MCF 10A (cell line): ENCODE data around the gene HOXA1. TPM values are rescaled to one million over a fixed set of nuclear protein-coding genes. Genes with fewer than 3 reads are reported as not detected.
A peak's percentile ranks its signal among the peaks of the same experiment; 100 is the strongest.

Source experiments
- BruUV-seq: library from RNA; stranded (reverse); fragments of 400-500 nt; replicated peaks from 2 replicates; lab custom pipeline; 2021; lab: Mats Ljungman, UMichigan
- CTCF ChIA-PET: fragments of 300-600 bp; sonication (Branson Sonifier 250); formaldehyde crosslinking; extraction: SDS; loops from one replicate; lab custom pipeline; 2021; ENCODE audit warnings: antibody characterized with exemption, inconsistent platforms; lab: Yijun Ruan, JAX
- POLR2A ChIA-PET: fragments of 300-600, 350-650 bp; sonication (Branson Sonifier 250); formaldehyde crosslinking; extraction: SDS; loops from one replicate; lab custom pipeline; 2020; ENCODE audit warnings: antibody characterized with exemption, inconsistent platforms; lab: Yijun Ruan, JAX
- DNase-seq: peaks from one replicate; pipeline ENCODE4 v3.0.0-alpha.2; 2018; ENCODE audit not compliant: unreplicated experiment
- H3K27ac Mint-ChIP-seq: one replicate; pipeline ENCODE4 v1.8.0; 2022; ENCODE audit warnings: mild to moderate bottlenecking, low read depth, mixed read lengths; ENCODE audit not compliant: unreplicated experiment
- H3K27me3 Mint-ChIP-seq: one replicate; pipeline ENCODE4 v1.8.0; 2022; ENCODE audit warnings: mixed read lengths; ENCODE audit not compliant: insufficient read depth, unreplicated experiment
- H3K36me3 Mint-ChIP-seq: one replicate; pipeline ENCODE4 v1.8.0; 2022; ENCODE audit warnings: mild to moderate bottlenecking, moderate library complexity, mixed read lengths; ENCODE audit not compliant: insufficient read depth, unreplicated experiment
- H3K4me1 Mint-ChIP-seq: one replicate; pipeline ENCODE4 v1.8.0; 2022; ENCODE audit warnings: mixed read lengths; ENCODE audit not compliant: insufficient read depth, unreplicated experiment
- H3K4me3 Mint-ChIP-seq: one replicate; pipeline ENCODE4 v1.8.0; 2022; ENCODE audit warnings: mild to moderate bottlenecking, moderate library complexity, mixed read lengths; ENCODE audit not compliant: unreplicated experiment
- H3K9me3 Mint-ChIP-seq: one replicate; pipeline ENCODE4 v1.8.0; 2022; ENCODE audit warnings: mixed read lengths; ENCODE audit not compliant: unreplicated experiment
- CTCF ChIP-seq: fragments of 200-600 bp; IDR thresholded peaks from one replicate; pipeline ENCODE4 v1.8.0; 2022; ENCODE audit warnings: antibody characterized with exemption, mild to moderate bottlenecking; ENCODE audit not compliant: unreplicated experiment
- intact Hi-C: fragments of 100-400 bp; cut with micrococcal nuclease; formaldehyde crosslinking; loops from 2 replicates; pipeline ENCODE4 v1.14.1; 2022
- total RNA-seq: library from RNA; stranded (reverse); gene quantifications from 2 replicates; pipeline ENCODE4 v1.2.3, GENCODE V29; 2022

Gene HOXA1
- total RNA-seq, 1 experiment from 2014 or later = 5.6 TPM

- no peaks in the 10 kb centered on the region for H3K27me3 Mint-ChIP-seq
- BruUV-seq = TSS peak; percentile 32
- H3K27ac Mint-ChIP-seq = no peak overlapping the region
- H3K4me1 Mint-ChIP-seq = peaks cover 17% of the 10 kb centered on the region
- ChIA-PET CTCF (interaction anchor here (0.6 to 1.2 kb wide), 3 partner anchors 9 to 44 kb away, joined by 4 read pairs; no protein-coding TSS in a partner anchor), POLR2A (interaction anchor here (0.5 to 2.9 kb wide), 8 partner anchors 9 to 749 kb away, joined by 3 to 28 read pairs (median 4); partner anchors contain the start of genes HOXA5 and SKAP2)
- no peak for DNase-seq
- intact Hi-C loops = no loop called here
- H3K9me3 Mint-ChIP-seq = no peaks in the 10 kb centered on the region
- TF ChIP-seq CTCF = no peak
- H3K4me3 Mint-ChIP-seq = peak overlapping the region; percentile 80
- H3K36me3 Mint-ChIP-seq = peaks cover 7% of the 10 kb centered on the region
Observed at GRCh38 chr7:27128776-27129728, 33.3 kb upstream of the HOXA1 start.

- intact Hi-C loops = no loop called here
- POLR2A ChIA-PET = interaction anchor here (0.5 to 1.5 kb wide), 8 partner anchors 10 to 748 kb away, joined by 3 to 5 read pairs (median 4); partner anchors contain the start of gene HOXA5
- Mint-ChIP-seq H3K4me1 (peaks cover 11% of the 10 kb centered on the region), H3K4me3 (no peak overlapping the region), H3K9me3 (no peaks in the 10 kb centered on the region), H3K36me3 (peaks cover 14% of the 10 kb centered on the region), H3K27me3 (no peaks in the 10 kb centered on the region), H3K27ac (no peak overlapping the region)
- BruUV-seq = no TSS peak
- TF ChIP-seq CTCF = no peak
- no peak for DNase-seq
- CTCF ChIA-PET = interaction anchor here (0.6 to 1.2 kb wide), 3 partner anchors 15 to 43 kb away, joined by 4 read pairs; partner anchors contain the start of gene HOXA5
Observed at GRCh38 chr7:27128034-27128433, 32.2 kb upstream of the HOXA1 start.

- H3K4me3 Mint-ChIP-seq = no peak overlapping the region
- ChIA-PET POLR2A (interaction anchor here (0.6 to 1.3 kb wide), 5 partner anchors 13 to 30 kb away, joined by 3 to 4 read pairs (median 3); partner anchors contain the start of gene HOXA5), CTCF (interaction anchor here (1.1 to 1.7 kb wide), 2 partner anchors 11 to 17 kb away, joined by 5 read pairs; partner anchors contain the start of gene HOXA5)
- no peaks in the 10 kb centered on the region for H3K9me3 Mint-ChIP-seq
- no peaks in the 10 kb centered on the region for H3K27me3 Mint-ChIP-seq
- peaks cover 11% of the 10 kb centered on the region for H3K4me1 Mint-ChIP-seq
- no peak for DNase-seq
- no TSS peak for BruUV-seq
- H3K36me3 Mint-ChIP-seq = peaks cover 18% of the 10 kb centered on the region
- intact Hi-C loops = no loop called here
- no peak for TF ChIP-seq CTCF
- H3K27ac Mint-ChIP-seq = no peak overlapping the region
Observed at GRCh38 chr7:27126596-27127327, 31.0 kb upstream of the HOXA1 start.
